ENCODE data around the gene EFNB2.

EFNB2 gene

GRCh38 chr13:106523576-106523975 lies 11.9 kb downstream of the EFNB2 start:
- no peak for DNase-seq

DNA sequence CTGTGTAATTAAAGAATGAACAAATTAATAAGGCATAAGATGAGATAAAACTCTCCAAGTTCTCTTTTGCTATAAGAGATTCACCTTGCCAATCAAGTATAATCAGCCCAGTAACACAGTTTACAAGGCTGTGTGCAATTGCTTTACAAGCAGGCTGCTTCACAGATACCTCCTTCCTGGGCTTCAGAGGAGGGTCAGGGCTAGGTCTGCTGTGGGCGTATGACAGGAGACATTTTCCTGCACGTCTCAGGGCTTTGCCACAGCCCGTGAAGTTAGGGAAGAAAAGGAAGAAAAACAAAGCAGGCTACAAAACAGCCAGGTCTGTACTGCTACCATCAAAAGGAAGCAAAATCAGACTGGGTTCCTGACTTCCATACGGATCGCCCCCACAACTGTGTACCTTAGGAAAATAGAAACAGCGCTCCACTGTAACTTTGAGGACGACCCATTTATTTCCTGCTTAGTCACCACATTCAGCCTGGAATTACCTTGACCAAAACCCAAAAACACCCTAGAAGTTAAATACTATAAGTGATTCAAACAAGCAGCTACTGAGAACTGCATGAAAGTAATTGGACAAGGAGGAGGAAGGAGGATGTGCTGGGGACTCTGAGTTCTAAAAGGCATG lies 12.4 kb downstream of the EFNB2 start:
- DNase-seq, result no peak

DNA sequence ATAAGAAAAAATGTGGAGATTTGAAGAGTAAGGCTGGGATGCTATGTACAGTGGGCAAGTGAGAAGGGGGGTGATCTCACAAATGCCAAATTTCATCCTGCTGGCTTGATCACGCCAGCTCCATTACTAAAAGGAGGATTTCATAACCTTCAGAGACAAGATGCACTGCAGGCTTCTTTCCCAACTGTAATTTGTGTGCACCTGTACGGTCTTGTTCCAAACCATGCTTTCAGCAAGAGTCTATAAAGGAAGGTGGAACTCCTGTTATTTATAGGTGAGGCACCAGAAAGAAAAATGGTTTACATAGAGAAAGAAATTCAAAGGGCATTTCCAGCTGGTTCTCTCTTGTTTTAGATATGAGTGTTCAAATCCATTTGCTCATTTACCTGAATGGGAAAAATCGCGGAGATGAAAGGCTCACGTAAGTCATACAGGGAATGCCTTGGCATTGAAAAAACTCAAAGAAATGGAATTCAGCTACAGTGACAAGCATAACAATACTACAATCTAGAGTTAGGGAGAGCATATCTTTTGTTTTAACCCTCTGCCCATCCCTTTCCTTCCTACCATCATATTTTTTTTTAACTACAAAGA lies 13.3 kb downstream of the EFNB2 start:
- no peak for DNase-seq

- DNase-seq, result no peak
These were observed 14.2 kb downstream of the EFNB2 start for GRCh38 chr13:106521095-106521799.

DNA sequence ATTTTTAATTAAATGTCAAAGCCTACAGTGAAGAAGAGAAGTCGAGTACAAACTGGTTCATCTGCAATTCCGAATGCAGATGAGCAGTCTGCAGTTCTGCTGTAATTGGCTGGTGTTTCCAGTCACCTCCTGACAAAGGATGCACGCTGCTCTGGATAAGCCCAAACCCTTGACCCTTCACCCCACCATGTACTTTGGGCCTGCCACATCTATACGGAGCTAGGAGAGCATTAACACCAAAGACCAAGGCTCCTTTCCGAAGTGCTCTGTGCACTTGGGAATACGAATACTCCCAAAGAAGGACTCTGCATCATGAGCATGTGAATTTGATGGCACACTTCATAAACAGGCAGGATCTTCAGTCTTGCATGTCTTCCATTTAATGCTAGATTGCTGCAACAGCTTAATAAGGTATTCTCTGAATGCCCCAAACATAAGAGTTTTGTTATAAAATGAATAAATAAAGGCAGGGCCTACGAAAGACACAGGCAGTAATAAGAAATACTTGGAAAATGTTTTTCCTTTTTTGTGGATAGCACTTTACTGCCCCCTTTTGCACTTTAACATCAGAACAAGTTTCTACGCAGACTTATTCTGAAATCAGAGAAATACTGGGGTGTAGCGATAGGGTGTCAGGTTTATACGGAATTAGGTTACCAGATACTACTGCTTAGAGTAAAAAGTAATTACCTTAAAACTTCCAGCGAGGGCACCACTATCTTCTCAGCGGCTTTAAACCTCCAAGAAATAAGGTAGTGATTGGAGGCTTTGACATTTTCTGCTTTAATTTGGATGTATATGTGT lies 15.0 kb downstream of the EFNB2 start:
- peak; percentile 19 to 37 for DNase-seq

DNA sequence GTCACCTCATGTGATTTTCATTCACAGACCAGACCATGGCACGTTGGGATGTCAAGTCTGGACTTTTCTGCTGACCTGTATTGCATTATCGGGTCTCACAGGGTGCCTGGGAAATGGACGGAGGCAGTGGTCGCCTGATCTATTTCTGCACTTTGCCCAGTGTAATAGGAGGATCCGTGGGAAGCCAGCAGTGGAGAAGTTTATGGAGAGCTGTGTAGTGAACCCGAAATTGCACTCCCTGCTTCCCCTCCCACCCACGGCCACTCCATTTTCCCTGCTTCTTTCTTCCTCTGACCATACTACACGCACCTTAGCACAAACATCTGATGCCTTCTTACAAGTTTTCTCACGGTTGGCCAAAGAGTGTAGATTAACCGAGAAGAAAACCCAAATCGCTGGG lies 16.9 kb downstream of the EFNB2 start:
- DNase-seq, result no peak

GRCh38 chr13:106517109-106517847 lies 18.2 kb downstream of the EFNB2 start:
- DNase-seq, result no peak

DNA sequence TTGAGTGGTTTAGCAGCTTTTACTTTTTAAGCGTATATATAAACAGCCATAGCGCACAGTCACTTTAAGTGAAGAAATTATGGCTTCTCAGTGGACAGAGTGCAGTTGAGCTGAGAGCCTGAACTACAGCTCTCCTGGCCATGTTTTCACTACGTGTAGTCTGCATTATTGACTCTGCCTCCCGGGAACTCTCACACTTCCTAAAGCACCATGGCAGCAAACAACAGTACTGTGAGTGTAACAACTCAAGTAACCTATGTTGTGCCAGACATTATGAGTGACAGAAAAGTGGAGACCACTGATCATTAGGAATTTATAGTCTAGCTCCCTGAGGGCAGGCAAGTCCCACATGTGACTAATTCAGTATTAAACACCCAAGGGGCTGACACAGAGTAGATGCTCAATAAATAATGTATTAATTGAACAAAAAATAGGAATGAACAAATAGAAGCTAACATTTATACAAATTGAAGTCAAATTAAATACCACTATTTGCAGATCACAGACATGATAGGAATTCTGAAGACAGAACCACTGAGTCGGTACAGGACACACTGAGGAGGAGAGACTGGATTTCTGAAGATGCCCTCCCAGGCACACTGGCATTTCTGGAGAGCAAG lies 19.7 kb downstream of the EFNB2 start:
- no peak for DNase-seq

GRCh38 chr13:106514928-106515634 lies 20.4 kb downstream of the EFNB2 start:
- no peak for DNase-seq

- no peak for DNase-seq
These were observed 22.2 kb downstream of the EFNB2 start for GRCh38 chr13:106513025-106513983.

GRCh38 chr13:106507560-106508274 lies 27.7 kb downstream of the EFNB2 start:
- DNase-seq, result peak; percentile 93 to 97

- DNase-seq, result no peak
These were observed 29.2 kb downstream of the EFNB2 start for GRCh38 chr13:106506286-106506685.

- DNase-seq, result no peak
These were observed 29.7 kb downstream of the EFNB2 start for GRCh38 chr13:106505732-106506131.

GRCh38 chr13:106505295-106505694 lies 30.2 kb downstream of the EFNB2 start:
- DNase-seq, result no peak

DNA sequence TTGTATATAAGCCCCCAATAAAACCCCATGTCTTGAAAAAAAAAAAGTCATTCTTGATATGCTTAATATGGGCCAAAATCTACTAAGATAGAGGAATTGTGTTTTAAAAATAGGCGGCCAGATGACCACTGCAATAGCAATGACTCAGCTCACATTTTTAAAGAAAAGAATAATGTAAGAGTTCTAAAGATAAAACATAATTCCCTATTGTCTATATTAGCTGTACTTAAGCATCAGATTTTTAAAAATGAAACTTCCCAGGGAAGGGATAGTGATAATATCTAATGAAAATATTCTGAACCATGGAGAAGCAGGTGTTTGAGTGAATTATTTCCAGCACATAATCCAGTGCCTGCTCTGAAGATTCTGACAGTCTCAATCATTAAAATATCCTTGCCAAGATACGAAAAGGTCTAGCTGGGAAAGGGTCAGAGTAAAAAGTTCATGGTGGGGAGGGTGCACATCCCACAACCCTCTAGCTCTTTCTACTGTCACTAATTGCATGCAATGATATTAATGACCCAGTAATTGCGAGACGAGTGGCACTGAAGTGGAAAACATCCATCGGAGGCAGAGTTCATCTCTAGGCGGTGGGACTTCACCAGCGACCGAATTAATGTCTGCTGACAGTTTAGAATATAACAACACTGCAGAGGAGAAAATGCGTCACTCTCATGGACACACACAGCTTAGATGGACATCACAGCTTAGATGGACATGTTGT lies 31.6 kb downstream of the EFNB2 start:
- no peak for DNase-seq

DNA sequence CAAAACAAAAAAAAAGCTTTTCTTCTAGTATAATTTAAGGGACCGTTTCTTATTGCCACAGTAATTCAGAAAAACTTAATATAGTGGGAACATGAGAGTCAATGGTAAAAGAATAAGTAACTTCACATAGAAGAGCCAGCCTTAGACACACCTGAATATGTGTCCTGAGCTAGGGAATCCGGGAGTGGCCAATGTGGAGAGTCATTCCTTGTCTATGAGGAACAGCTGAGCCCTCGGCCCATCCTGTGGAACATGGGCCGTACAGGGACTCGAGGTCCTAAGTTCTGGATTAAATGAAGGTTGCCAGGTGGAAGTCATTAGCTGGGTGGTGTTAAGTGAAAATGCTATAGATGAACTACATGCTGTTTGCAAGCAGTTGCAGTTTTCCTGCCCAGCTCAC lies 32.2 kb downstream of the EFNB2 start:
- DNase-seq, result no peak

DNA sequence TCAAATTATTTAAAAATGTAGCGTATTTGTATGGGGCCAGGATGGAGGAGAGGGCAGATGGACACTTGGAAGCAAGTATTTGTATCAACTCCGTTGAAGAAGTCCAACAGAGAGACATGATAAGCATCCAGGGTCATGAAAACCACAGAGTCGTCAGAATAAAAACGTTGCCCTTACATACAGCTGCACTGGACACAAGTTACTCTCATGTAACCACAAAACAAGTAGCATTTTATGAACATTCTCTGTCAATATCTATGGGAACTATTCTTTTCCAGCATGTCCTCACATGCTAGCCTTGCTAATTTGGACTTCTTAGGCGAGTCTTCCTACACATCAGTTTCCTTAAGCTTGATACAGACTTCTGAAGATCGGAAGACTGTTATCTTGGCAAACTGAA lies 35.0 kb downstream of the EFNB2 start:
- no peak for DNase-seq

- DNase-seq, result peak; percentile 46 to 67
These were observed 35.6 kb downstream of the EFNB2 start for GRCh38 chr13:106499896-106500295.

DNA sequence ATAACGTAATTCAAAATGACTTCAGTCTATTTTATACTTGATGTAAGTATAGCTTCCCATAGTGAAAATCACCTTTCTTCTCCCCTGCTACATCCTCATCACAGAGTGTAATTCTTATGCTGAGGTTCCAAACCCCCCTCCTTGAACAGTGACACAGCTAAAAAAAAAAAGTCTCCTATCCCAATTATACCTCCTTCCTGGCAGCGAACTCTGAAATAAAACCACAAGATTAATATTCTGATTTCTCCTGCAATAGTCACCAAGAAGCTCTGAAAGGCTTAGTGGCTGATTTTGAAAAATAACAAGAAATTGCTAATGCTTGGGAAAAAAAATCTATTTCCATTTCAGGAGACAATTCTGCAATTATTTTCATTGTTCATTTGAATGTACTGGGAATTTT lies 36.3 kb downstream of the EFNB2 start:
- no peak for DNase-seq
